Liver (tissue), 9 donors: Measurements from ENCODE around the gene PRSS56. TPM values are rescaled to one million over a fixed set of nuclear protein-coding genes. Genes with fewer than 3 reads are reported as not detected.

Experiments used
- DNase-seq: peaks from one replicate; pipeline ENCODE4 v3.0.0-alpha.2; 2017; ENCODE audit warnings: low spot score
- H3K27ac ChIP-seq, 2 donors: one replicate each; pipeline ENCODE4 v1.7.0; 2013; ENCODE audit warnings: inconsistent platforms in 2 of 2, low read length in 2 of 2, control low read depth in 1 of 2, low read depth in 1 of 2, mild to moderate bottlenecking in 1 of 2
- H3K27me3 ChIP-seq, 4 donors: one replicate each; pipeline versions ENCODE4 v1.6.1 to v1.7.0; 2013; ENCODE audit warnings: low read length in 3 of 4, inconsistent platforms in 1 of 4, mild to moderate bottlenecking in 1 of 4, moderate library complexity in 1 of 4; ENCODE audit not compliant: control insufficient read depth in 4 of 4, insufficient read depth in 4 of 4
- H3K36me3 ChIP-seq, 4 donors: one replicate each; pipeline versions ENCODE4 v1.6.1 to v1.7.0; 2013; ENCODE audit warnings: low read length in 3 of 4, mild to moderate bottlenecking in 3 of 4, low read depth in 1 of 4, moderate library complexity in 1 of 4; ENCODE audit not compliant: control insufficient read depth in 4 of 4, insufficient read depth in 3 of 4
- H3K4me1 ChIP-seq, 4 donors: one replicate each; pipeline versions ENCODE4 v1.6.1 to v1.7.0; 2013; ENCODE audit warnings: low read length in 3 of 4, mild to moderate bottlenecking in 3 of 4, moderate library complexity in 1 of 4; ENCODE audit not compliant: control insufficient read depth in 4 of 4, insufficient read depth in 4 of 4
- H3K4me3 ChIP-seq, 3 donors: one replicate each; pipeline versions ENCODE4 v1.6.1 to v1.7.0; 2013; ENCODE audit warnings: low read length in 3 of 3, control low read depth in 1 of 3, low read depth in 1 of 3, mild to moderate bottlenecking in 1 of 3
- H3K9ac ChIP-seq, 2 donors: one replicate each; pipeline ENCODE4 v1.7.0; 2013; ENCODE audit warnings: low read length in 2 of 2, mild to moderate bottlenecking in 2 of 2, moderate library complexity in 2 of 2, control low read depth in 1 of 2, low read depth in 1 of 2
- H3K9me3 ChIP-seq, 4 donors: one replicate each; pipeline versions ENCODE4 v1.6.1 to v1.7.0; 2013; ENCODE audit warnings: low read length in 3 of 4; ENCODE audit not compliant: control insufficient read depth in 4 of 4
- EGR1 ChIP-seq, 2 donors: IDR thresholded peaks; 2 replicates each; pipeline ENCODE4 v1.6.1; 2016 to 2018; ENCODE audit warnings: antibody characterized with exemption in 2 of 2, low read depth in 2 of 2
- FOXA1 ChIP-seq: IDR thresholded peaks from 2 replicates; pipeline ENCODE4 v1.6.1; 2016; ENCODE audit warnings: antibody characterized with exemption
- FOXA2 ChIP-seq: IDR thresholded peaks from 2 replicates; pipeline ENCODE4 v1.6.1; 2016; ENCODE audit warnings: antibody characterized with exemption
- GABPA ChIP-seq, 2 donors: IDR thresholded peaks in 1 of 2; conservative IDR thresholded peaks in 1 of 2; 2 replicates each; pipeline ENCODE4 v1.6.1; 2016; ENCODE audit warnings: antibody characterized with exemption in 2 of 2, mild to moderate bottlenecking in 1 of 2, moderate library complexity in 1 of 2
- HNF4A ChIP-seq, 2 donors: conservative IDR thresholded peaks; 2 replicates each; pipeline ENCODE4 v1.6.1; 2016; ENCODE audit warnings: antibody characterized with exemption in 2 of 2, mild to moderate bottlenecking in 2 of 2
- HNF4G ChIP-seq: IDR thresholded peaks from 2 replicates; pipeline ENCODE4 v1.6.1; 2016; ENCODE audit warnings: antibody characterized with exemption
- JUND ChIP-seq, 2 donors: IDR thresholded peaks; 2 replicates each; pipeline ENCODE4 v1.6.1; 2016; ENCODE audit warnings: antibody characterized with exemption in 2 of 2
- RXRA ChIP-seq, 2 donors: IDR thresholded peaks; 2 replicates each; pipeline ENCODE4 v1.6.1; 2017 to 2018; ENCODE audit warnings: antibody characterized with exemption in 2 of 2, mild to moderate bottlenecking in 1 of 2
- TAF1 ChIP-seq: conservative IDR thresholded peaks from 2 replicates; pipeline ENCODE4 v1.6.1; 2016; ENCODE audit warnings: antibody characterized with exemption, mild to moderate bottlenecking
- YY1 ChIP-seq: IDR thresholded peaks from 2 replicates; pipeline ENCODE4 v1.6.1; 2016; ENCODE audit warnings: antibody characterized with exemption, mild to moderate bottlenecking
- WGBS: extraction: QIAGEN DNeasy Blood & Tissue Kit; methylation state at CpG from one replicate; pipeline ENCODE4 v1.1.7; 2013; 5-methylcytosine and 5-hydroxymethylcytosine counted together
- polyA plus RNA-seq, 2 donors: library from polyadenylated mRNA; stranded (reverse) in 1 of 2; unstranded in 1 of 2; fragments of 200-250 nt in 1 of 2; fragments of >200 nt in 1 of 2; fragmentation: Nextera tagmentation in 1 of 2; extraction: Ambion mirVana in 1 of 2; gene quantifications; one replicate each; pipeline versions ENCODE4 v1.2.1 to v1.2.3, GENCODE V29; 2013 to 2015
- total RNA-seq, 2 donors: library from RNA; depleted of rRNA; stranded (reverse); fragments of >200 nt; gene quantifications; one replicate each; pipeline ENCODE4 v1.2.3, GENCODE V29; 2014
- TF ChIP-seq, protein P1 (sequence below): IDR thresholded peaks from 2 replicates; pipeline ENCODE4 v1.6.1; 2016; ENCODE audit warnings: antibody characterized with exemption
- TF ChIP-seq, protein P2 (sequence below): fragments of 150-350 bp; IDR thresholded peaks from 2 replicates; pipeline ENCODE4 v1.5.1; 2017; ENCODE audit warnings: improper control_type of control experiment, low read depth, low read length; ENCODE audit not compliant: missing input control
- TF ChIP-seq, protein P3 (sequence below): IDR thresholded peaks from 2 replicates; pipeline ENCODE4 v1.6.1; 2016; ENCODE audit warnings: antibody characterized with exemption
- TF ChIP-seq, protein P4 (sequence below): IDR thresholded peaks from 2 replicates; pipeline ENCODE4 v1.6.1; 2016; ENCODE audit warnings: antibody characterized with exemption, mild to moderate bottlenecking
- donor health status: healthy.
- donor health status: healthy.
- donor health status: healthy.
- donor health status: healthy.
- donor health status: healthy.

PRSS56 gene
- total and polyA plus RNA-seq, 4 donors = 0.02 TPM; not detected in 3

DNA sequence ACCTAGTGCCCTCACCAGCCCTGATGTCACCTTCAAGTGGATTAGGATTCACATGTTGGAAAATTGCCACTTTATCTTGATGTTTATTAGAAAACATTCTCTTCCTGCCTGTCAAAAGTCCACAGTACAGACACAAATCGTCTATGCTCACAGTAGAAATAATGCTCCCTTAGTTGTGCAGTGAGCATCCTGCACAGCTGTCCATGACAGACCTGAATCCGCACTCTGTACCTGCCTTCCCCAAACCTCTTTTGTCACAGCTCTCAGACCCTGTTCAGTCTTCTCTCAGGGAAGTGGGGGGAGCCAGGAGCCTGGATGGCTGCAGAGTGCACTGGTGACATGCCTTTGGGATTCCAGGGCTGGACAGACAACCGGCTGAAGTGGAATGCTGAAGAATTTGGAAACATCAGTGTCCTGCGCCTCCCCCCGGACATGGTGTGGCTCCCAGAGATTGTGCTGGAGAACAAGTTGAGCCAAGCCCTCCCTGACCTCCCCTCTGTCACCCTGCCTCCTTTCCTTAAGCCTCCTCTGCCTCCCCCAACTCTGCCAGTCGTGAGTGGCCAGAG lies 7.8 kb downstream of the PRSS56 start:
- peaks cover 0 to 10% (median 5%) of the 10 kb centered on the region in 4 donors for H3K27me3 ChIP-seq
- TF ChIP-seq TAF1 = no peak
- TF ChIP-seq FOXA2 = no peak

DNA sequence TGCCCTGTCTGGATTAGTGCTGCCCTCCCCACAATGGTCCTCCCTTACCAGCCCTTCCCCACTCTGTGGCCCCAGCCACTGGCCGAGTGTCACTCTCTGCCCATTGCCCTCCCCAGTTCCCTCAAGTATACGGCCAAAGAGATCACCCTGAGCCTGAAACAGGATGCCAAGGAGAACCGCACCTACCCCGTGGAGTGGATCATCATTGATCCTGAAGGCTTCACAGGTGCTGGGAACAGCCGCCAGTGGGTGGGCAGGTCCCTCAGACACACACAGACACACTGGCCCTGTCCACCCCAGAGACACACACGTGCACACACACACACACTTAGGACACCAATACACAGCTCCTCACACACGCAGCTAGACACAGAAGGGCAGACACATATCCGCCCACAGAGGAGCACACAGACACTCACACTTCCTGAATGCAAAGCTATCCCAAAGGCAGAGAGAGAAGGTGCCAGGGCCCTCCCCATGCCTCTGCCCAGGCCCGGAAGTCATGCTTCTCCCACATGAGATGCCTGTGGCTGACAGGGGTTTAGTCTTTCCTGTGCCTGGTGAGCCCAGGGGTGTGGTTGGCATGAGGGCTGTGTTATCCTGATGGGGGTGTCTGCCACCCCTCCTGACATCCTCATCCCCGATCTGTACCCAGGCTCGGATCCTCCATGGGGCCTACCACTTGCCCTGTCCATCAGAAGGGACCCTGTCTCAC lies 8.7 kb downstream of the PRSS56 start:
- Histone ChIP-seq H3K27ac (no peak overlapping the region), H3K36me3 (no peaks in the 10 kb centered on the region), H3K4me3 (no peak overlapping the region), H3K9me3 (no peaks in the 10 kb centered on the region), H3K27me3 (peaks cover 0 to 8% (median 2%) of the 10 kb centered on the region in 4 donors), H3K9ac (no peak overlapping the region), H3K4me1 (peaks cover under 1 to 6% (median 4%) of the 10 kb centered on the region in 4 donors)
- no peak for DNase-seq
- no peak for TF ChIP-seq YY1
- no peak for TF ChIP-seq GABPA (IDR thresholded peaks at IDR 0.05 in 1 of 2, conservative IDR thresholded peaks at IDR 0.05 in 1 of 2)
- TF ChIP-seq HNF4A (conservative IDR thresholded peaks at IDR 0.05) = no peak
- TF ChIP-seq, protein P1, sequence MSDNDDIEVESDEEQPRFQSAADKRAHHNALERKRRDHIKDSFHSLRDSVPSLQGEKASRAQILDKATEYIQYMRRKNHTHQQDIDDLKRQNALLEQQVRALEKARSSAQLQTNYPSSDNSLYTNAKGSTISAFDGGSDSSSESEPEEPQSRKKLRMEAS = no peak
- TF ChIP-seq FOXA1 = no peak
- no peak for TF ChIP-seq HNF4G
- WGBS = 78% methylated on average over 11 of the region's 11 CpGs

More for the DNA sequence above, 7.8 kb downstream of the PRSS56 start:
- no peak overlapping the region for H3K4me3 ChIP-seq
- peaks cover 5 to 12% (median 9%) of the 10 kb centered on the region in 4 donors for H3K4me1 ChIP-seq
- no peak overlapping the region for H3K9ac ChIP-seq
- H3K9me3 ChIP-seq = no peaks in the 10 kb centered on the region
- WGBS = 75% methylated on average over 6 of the region's 6 CpGs
- no peak overlapping the region for H3K27ac ChIP-seq
- H3K36me3 ChIP-seq = no peaks in the 10 kb centered on the region
- no peak for DNase-seq

- TF ChIP-seq, protein P2, sequence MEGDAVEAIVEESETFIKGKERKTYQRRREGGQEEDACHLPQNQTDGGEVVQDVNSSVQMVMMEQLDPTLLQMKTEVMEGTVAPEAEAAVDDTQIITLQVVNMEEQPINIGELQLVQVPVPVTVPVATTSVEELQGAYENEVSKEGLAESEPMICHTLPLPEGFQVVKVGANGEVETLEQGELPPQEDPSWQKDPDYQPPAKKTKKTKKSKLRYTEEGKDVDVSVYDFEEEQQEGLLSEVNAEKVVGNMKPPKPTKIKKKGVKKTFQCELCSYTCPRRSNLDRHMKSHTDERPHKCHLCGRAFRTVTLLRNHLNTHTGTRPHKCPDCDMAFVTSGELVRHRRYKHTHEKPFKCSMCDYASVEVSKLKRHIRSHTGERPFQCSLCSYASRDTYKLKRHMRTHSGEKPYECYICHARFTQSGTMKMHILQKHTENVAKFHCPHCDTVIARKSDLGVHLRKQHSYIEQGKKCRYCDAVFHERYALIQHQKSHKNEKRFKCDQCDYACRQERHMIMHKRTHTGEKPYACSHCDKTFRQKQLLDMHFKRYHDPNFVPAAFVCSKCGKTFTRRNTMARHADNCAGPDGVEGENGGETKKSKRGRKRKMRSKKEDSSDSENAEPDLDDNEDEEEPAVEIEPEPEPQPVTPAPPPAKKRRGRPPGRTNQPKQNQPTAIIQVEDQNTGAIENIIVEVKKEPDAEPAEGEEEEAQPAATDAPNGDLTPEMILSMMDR = no peak
- TF ChIP-seq FOXA2 (no peak), HNF4G (no peak), TAF1 (no peak), EGR1 (IDR thresholded peaks at IDR 0.05; ENCODE audit: low read depth in 2 of 2) (no peak), HNF4A (conservative IDR thresholded peaks at IDR 0.05) (no peak), GABPA (IDR thresholded peaks at IDR 0.05 in 1 of 2, conservative IDR thresholded peaks at IDR 0.05 in 1 of 2) (no peak), FOXA1 (no peak), JUND (IDR thresholded peaks at IDR 0.05) (no peak), RXRA (IDR thresholded peaks at IDR 0.05) (no peak)
- TF ChIP-seq, protein P3, sequence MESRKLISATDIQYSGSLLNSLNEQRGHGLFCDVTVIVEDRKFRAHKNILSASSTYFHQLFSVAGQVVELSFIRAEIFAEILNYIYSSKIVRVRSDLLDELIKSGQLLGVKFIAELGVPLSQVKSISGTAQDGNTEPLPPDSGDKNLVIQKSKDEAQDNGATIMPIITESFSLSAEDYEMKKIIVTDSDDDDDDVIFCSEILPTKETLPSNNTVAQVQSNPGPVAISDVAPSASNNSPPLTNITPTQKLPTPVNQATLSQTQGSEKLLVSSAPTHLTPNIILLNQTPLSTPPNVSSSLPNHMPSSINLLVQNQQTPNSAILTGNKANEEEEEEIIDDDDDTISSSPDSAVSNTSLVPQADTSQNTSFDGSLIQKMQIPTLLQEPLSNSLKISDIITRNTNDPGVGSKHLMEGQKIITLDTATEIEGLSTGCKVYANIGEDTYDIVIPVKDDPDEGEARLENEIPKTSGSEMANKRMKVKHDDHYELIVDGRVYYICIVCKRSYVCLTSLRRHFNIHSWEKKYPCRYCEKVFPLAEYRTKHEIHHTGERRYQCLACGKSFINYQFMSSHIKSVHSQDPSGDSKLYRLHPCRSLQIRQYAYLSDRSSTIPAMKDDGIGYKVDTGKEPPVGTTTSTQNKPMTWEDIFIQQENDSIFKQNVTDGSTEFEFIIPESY = no peak
- TF ChIP-seq, protein P4, sequence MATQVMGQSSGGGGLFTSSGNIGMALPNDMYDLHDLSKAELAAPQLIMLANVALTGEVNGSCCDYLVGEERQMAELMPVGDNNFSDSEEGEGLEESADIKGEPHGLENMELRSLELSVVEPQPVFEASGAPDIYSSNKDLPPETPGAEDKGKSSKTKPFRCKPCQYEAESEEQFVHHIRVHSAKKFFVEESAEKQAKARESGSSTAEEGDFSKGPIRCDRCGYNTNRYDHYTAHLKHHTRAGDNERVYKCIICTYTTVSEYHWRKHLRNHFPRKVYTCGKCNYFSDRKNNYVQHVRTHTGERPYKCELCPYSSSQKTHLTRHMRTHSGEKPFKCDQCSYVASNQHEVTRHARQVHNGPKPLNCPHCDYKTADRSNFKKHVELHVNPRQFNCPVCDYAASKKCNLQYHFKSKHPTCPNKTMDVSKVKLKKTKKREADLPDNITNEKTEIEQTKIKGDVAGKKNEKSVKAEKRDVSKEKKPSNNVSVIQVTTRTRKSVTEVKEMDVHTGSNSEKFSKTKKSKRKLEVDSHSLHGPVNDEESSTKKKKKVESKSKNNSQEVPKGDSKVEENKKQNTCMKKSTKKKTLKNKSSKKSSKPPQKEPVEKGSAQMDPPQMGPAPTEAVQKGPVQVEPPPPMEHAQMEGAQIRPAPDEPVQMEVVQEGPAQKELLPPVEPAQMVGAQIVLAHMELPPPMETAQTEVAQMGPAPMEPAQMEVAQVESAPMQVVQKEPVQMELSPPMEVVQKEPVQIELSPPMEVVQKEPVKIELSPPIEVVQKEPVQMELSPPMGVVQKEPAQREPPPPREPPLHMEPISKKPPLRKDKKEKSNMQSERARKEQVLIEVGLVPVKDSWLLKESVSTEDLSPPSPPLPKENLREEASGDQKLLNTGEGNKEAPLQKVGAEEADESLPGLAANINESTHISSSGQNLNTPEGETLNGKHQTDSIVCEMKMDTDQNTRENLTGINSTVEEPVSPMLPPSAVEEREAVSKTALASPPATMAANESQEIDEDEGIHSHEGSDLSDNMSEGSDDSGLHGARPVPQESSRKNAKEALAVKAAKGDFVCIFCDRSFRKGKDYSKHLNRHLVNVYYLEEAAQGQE = no peak
- TF ChIP-seq, protein P1 = no peak
- DNase-seq = no peak
- 85% methylated on average over 17 of the region's 17 CpGs for WGBS
Measured at GRCh38 chr2:232529806-232530547, 9.8 kb downstream of the PRSS56 start.

More at GRCh38 chr2:232529806-232530547, 9.8 kb downstream of the PRSS56 start:
- H3K27ac ChIP-seq = no peak overlapping the region
- H3K9me3 ChIP-seq = no peaks in the 10 kb centered on the region
- H3K4me1 ChIP-seq = no peaks in the 10 kb centered on the region
- no peak overlapping the region for H3K4me3 ChIP-seq
- H3K9ac ChIP-seq = no peak overlapping the region
- no peaks in the 10 kb centered on the region for H3K36me3 ChIP-seq
- peaks cover 0 to 2% (median 0%) of the 10 kb centered on the region in 4 donors for H3K27me3 ChIP-seq
